Measurements from ENCODE around the gene PXDN. TPM values are rescaled to one million over a fixed set of nuclear protein-coding genes. Genes with fewer than 3 reads are reported as not detected.
A peak's percentile ranks its signal among the peaks of the same experiment; 100 is the strongest.

PXDN gene
- total and polyA plus RNA-seq, 7 donors: 4.1 to 15.4 (median 9.4) TPM

GRCh38 chr2:1639086-1639858 lies 105.0 kb downstream of the PXDN start:
- Histone ChIP-seq H3K27me3 (ENCODE audit: insufficient read depth in 3 of 3, low read length in 2 of 3) (peaks cover 0 to 16% (median 2%) of the 10 kb centered on the region in 3 donors), H3K36me3 (ENCODE audit: insufficient read depth in 1 of 2, low read depth in 1 of 2) (peaks cover 0 to 43% of the 10 kb centered on the region in 2 donors), H3K4me1 (no peaks in the 10 kb centered on the region), H3K9me3 (no peaks in the 10 kb centered on the region), H3K4me3 (no peak overlapping the region), H3K27ac (no peak overlapping the region)
- no peak for TF ChIP-seq CTCF (IDR thresholded peaks at IDR 0.05)
- intact Hi-C loops (cut with DNase I): no loop called here
- ATAC-seq (peak in 1 of 4 donors; percentile 25), DNase-seq (peak; percentile 4 to 12)
- WGBS, 3 donors: 71 to 79% (median 73%) methylated on average over 25 of the region's 25 CpGs

GRCh38 chr2:1638281-1638860 lies 105.9 kb downstream of the PXDN start:
- intact Hi-C loops (cut with DNase I): no loop called here

GRCh38 chr2:1636791-1637415 lies 107.4 kb downstream of the PXDN start:
- intact Hi-C loops (cut with DNase I): no loop called here
- ATAC-seq (no peak), DNase-seq (peak; percentile 2 to 35)
- no peak for TF ChIP-seq CTCF (IDR thresholded peaks at IDR 0.05)
- Histone ChIP-seq H3K4me1 (no peaks in the 10 kb centered on the region), H3K4me3 (no peak overlapping the region), H3K27ac (no peak overlapping the region), H3K36me3 (ENCODE audit: insufficient read depth in 1 of 2, low read depth in 1 of 2) (peaks cover 0 to 40% of the 10 kb centered on the region in 2 donors), H3K9me3 (no peaks in the 10 kb centered on the region), H3K27me3 (ENCODE audit: insufficient read depth in 3 of 3, low read length in 2 of 3) (peaks cover 0 to 11% (median 2%) of the 10 kb centered on the region in 3 donors)
- WGBS, 3 donors: 59 to 83% (median 66%) methylated on average over 13 of the region's 13 CpGs

More at GRCh38 chr2:1638281-1638860, 105.9 kb downstream of the PXDN start:
- ATAC-seq (no peak), DNase-seq (peak; percentile 3 to 45)
- Histone ChIP-seq H3K4me1 (no peaks in the 10 kb centered on the region), H3K36me3 (ENCODE audit: insufficient read depth in 1 of 2, low read depth in 1 of 2) (peaks cover 0 to 41% of the 10 kb centered on the region in 2 donors), H3K9me3 (no peaks in the 10 kb centered on the region), H3K27ac (no peak overlapping the region), H3K4me3 (no peak overlapping the region), H3K27me3 (ENCODE audit: insufficient read depth in 3 of 3, low read length in 2 of 3) (peaks cover 0 to 18% (median 2%) of the 10 kb centered on the region in 3 donors)
- WGBS, 3 donors: 69 to 78% (median 71%) methylated on average over 11 of the region's 11 CpGs
- TF ChIP-seq CTCF (IDR thresholded peaks at IDR 0.05): no peak

GRCh38 chr2:1635823-1636222 lies 108.5 kb downstream of the PXDN start:
- intact Hi-C loops (cut with DNase I): no loop called here
- Histone ChIP-seq H3K36me3 (ENCODE audit: insufficient read depth in 1 of 2, low read depth in 1 of 2) (peaks cover 0 to 40% of the 10 kb centered on the region in 2 donors), H3K27me3 (ENCODE audit: insufficient read depth in 3 of 3, low read length in 2 of 3) (peaks cover 0 to 7% (median 2%) of the 10 kb centered on the region in 3 donors), H3K9me3 (no peaks in the 10 kb centered on the region), H3K27ac (no peak overlapping the region), H3K4me3 (no peak overlapping the region), H3K4me1 (no peaks in the 10 kb centered on the region)
- TF ChIP-seq CTCF (IDR thresholded peaks at IDR 0.05): no peak
- no peak for ATAC-seq
- 88 to 91% (median 89%) methylated on average over 11 of the region's 11 CpGs for WGBS, 3 donors
- DNase-seq: no peak
